Amygdala (tissue), 56 donors: ENCODE measurements around the gene RAB6B.
A peak's percentile ranks its signal among the peaks of the same experiment; 100 is the strongest.

Experiments used
- DNase-seq, 56 donors: peaks; one replicate each; lab custom pipeline; 2025; lab: John Stamatoyannopoulos, UW

RAB6B gene

GRCh38 chr3:133932009-133932408, 36.3 kb upstream of the RAB6B start:
- no peak for DNase-seq

- DNase-seq = no peak
These were observed 35.4 kb upstream of the RAB6B start for GRCh38 chr3:133931084-133931483.

GRCh38 chr3:133930341-133930933, 34.8 kb upstream of the RAB6B start:
- peak in 7 of 56 donors; percentile 4 to 30 (median 18) for DNase-seq

GRCh38 chr3:133928903-133929607, 33.4 kb upstream of the RAB6B start:
- DNase-seq = no peak

- DNase-seq = no peak
These were observed 32.6 kb upstream of the RAB6B start for GRCh38 chr3:133928136-133928893.

- DNase-seq = peak in 19 of 56 donors; percentile 12 to 73 (median 29)
These were observed 31.9 kb upstream of the RAB6B start for GRCh38 chr3:133927540-133928066.

GRCh38 chr3:133926736-133927539, 31.3 kb upstream of the RAB6B start:
- peak in 1 of 56 donors; percentile 27 for DNase-seq

- DNase-seq = no peak
These were observed 30.5 kb upstream of the RAB6B start for GRCh38 chr3:133925960-133926735.

- no peak for DNase-seq
These were observed 28.4 kb upstream of the RAB6B start for GRCh38 chr3:133924041-133924440.

- no peak for DNase-seq
These were observed 25.9 kb upstream of the RAB6B start for GRCh38 chr3:133921592-133921991.

- no peak for DNase-seq
These were observed 21.5 kb upstream of the RAB6B start for GRCh38 chr3:133917144-133917543.

- no peak for DNase-seq
These were observed 20.3 kb upstream of the RAB6B start for GRCh38 chr3:133915685-133916658.

GRCh38 chr3:133914839-133915600, 19.3 kb upstream of the RAB6B start:
- no peak for DNase-seq

GRCh38 chr3:133910422-133910821, 14.7 kb upstream of the RAB6B start:
- DNase-seq = no peak

GRCh38 chr3:133905376-133905775, 9.7 kb upstream of the RAB6B start:
- no peak for DNase-seq

GRCh38 chr3:133901847-133902246, 6.2 kb upstream of the RAB6B start:
- no peak for DNase-seq

- DNase-seq = no peak
These were observed 5.4 kb upstream of the RAB6B start for GRCh38 chr3:133901083-133901482.

GRCh38 chr3:133899311-133899710, 3.6 kb upstream of the RAB6B start:
- no peak for DNase-seq
